H9 (cell line): ENCODE results near the gene NAB2. TPM values are rescaled to one million over a fixed set of nuclear protein-coding genes. Genes with fewer than 3 reads are reported as not detected.

ENCODE experiments used
- DNase-seq: peaks from one replicate; pipeline ENCODE4 v3.0.0-alpha.2; 2017
- H2AFZ ChIP-seq: one replicate; pipeline ENCODE4 v1.6.1; 2013; ENCODE audit warnings: mild to moderate bottlenecking, low read length, control low read depth, moderate library complexity
- H2AK5ac ChIP-seq: 2 replicates; pipeline ENCODE4 v1.6.1; 2013; ENCODE audit warnings: low read length, control low read depth, mixed read lengths; ENCODE audit not compliant: insufficient read length
- H2BK120ac ChIP-seq: one replicate; pipeline ENCODE4 v1.6.1; 2013; ENCODE audit warnings: low read depth, mild to moderate bottlenecking, low read length, control low read depth, inconsistent platforms; ENCODE audit not compliant: poor library complexity, severe bottlenecking
- H2BK12ac ChIP-seq: 2 replicates; pipeline ENCODE4 v1.6.1; 2013; ENCODE audit warnings: low read length, control low read depth, mixed read lengths, low read depth; ENCODE audit not compliant: insufficient read length
- H2BK15ac ChIP-seq: 2 replicates; pipeline ENCODE4 v1.6.1; 2013; ENCODE audit warnings: low read depth, low read length, control low read depth
- H2BK20ac ChIP-seq: one replicate; pipeline ENCODE4 v1.6.1; 2013; ENCODE audit warnings: low read depth, mild to moderate bottlenecking, low read length, control low read depth, inconsistent platforms; ENCODE audit not compliant: poor library complexity, severe bottlenecking
- H2BK5ac ChIP-seq: 2 replicates; pipeline ENCODE4 v1.6.1; 2013; ENCODE audit warnings: low read length, control low read depth, mixed read lengths; ENCODE audit not compliant: insufficient read length
- H3K14ac ChIP-seq: 2 replicates; pipeline ENCODE4 v1.6.1; 2013; ENCODE audit warnings: low read length, control low read depth; ENCODE audit not compliant: insufficient read depth
- H3K18ac ChIP-seq: 2 replicates; pipeline ENCODE4 v1.6.1; 2013; ENCODE audit warnings: low read depth, mild to moderate bottlenecking, mixed read lengths, low read length, control low read depth; ENCODE audit not compliant: insufficient read length
- H3K23ac ChIP-seq: 2 replicates; pipeline ENCODE4 v1.6.1; 2013; ENCODE audit warnings: low read length, control low read depth, mixed read lengths, low read depth; ENCODE audit not compliant: insufficient read length
- H3K23me2 ChIP-seq: 2 replicates; pipeline ENCODE4 v1.6.1; 2013; ENCODE audit warnings: low read depth, mild to moderate bottlenecking, mixed read lengths, low read length, control low read depth; ENCODE audit not compliant: insufficient read length, poor library complexity, severe bottlenecking
- H3K27ac ChIP-seq: 2 replicates; pipeline ENCODE4 v1.5.1; 2013; ENCODE audit warnings: low read length, control low read depth, mixed read lengths, low read depth; ENCODE audit not compliant: insufficient read length
- H3K27me3 ChIP-seq: 2 replicates; pipeline ENCODE4 v1.6.1; 2013; ENCODE audit warnings: low read length, control low read depth, inconsistent platforms; ENCODE audit not compliant: insufficient read depth
- H3K4ac ChIP-seq: 2 replicates; pipeline ENCODE4 v1.6.1; 2013; ENCODE audit warnings: low read depth, mild to moderate bottlenecking, control low read depth, inconsistent platforms, low read length, moderate library complexity
- H3K4me1 ChIP-seq: 2 replicates; pipeline ENCODE4 v1.6.1; 2013; ENCODE audit warnings: low read length, control low read depth, inconsistent platforms; ENCODE audit not compliant: insufficient read depth
- H3K4me2 ChIP-seq: 2 replicates; pipeline ENCODE4 v1.6.1; 2013; ENCODE audit warnings: low read length, control low read depth, mixed read lengths; ENCODE audit not compliant: insufficient read length, insufficient read depth
- H3K56ac ChIP-seq: 2 replicates; pipeline ENCODE4 v1.6.1; 2013; ENCODE audit warnings: low read depth, mild to moderate bottlenecking, mixed read lengths, low read length, control low read depth; ENCODE audit not compliant: insufficient read length
- H3K79me1 ChIP-seq: 2 replicates; pipeline ENCODE4 v1.6.1; 2013; ENCODE audit warnings: low read depth, mild to moderate bottlenecking, moderate library complexity, low read length, control low read depth, inconsistent platforms; ENCODE audit not compliant: insufficient read depth, poor library complexity, severe bottlenecking
- H3K79me2 ChIP-seq: 2 replicates; pipeline ENCODE4 v1.6.1; 2013; ENCODE audit warnings: low read length, control low read depth, inconsistent platforms; ENCODE audit not compliant: insufficient read depth
- H3K9ac ChIP-seq: 2 replicates; pipeline ENCODE4 v1.6.1; 2013; ENCODE audit warnings: low read length, control low read depth, mixed read lengths; ENCODE audit not compliant: insufficient read length; ENCODE audit errors: extremely low read depth
- H3K9me3 ChIP-seq: one replicate; pipeline ENCODE4 v1.6.1; 2013; ENCODE audit warnings: low read depth, low read length, inconsistent platforms; ENCODE audit not compliant: control insufficient read depth
- H3T11ph ChIP-seq: one replicate; pipeline ENCODE4 v1.6.1; 2013; ENCODE audit warnings: mild to moderate bottlenecking, low read length, control low read depth, inconsistent platforms
- H4K20me1 ChIP-seq: one replicate; pipeline ENCODE4 v1.6.1; 2013; ENCODE audit not compliant: control insufficient read depth, insufficient read length, insufficient read depth
- H4K5ac ChIP-seq: 2 replicates; pipeline ENCODE4 v1.6.1; 2013; ENCODE audit warnings: low read depth, mild to moderate bottlenecking, mixed read lengths, low read length, control low read depth; ENCODE audit not compliant: insufficient read length
- H4K8ac ChIP-seq: replicated peaks from 2 replicates; pipeline ENCODE4 v1.6.1; 2013; ENCODE audit warnings: low read length, control low read depth, mixed read lengths, low read depth; ENCODE audit not compliant: insufficient read length
- H4K91ac ChIP-seq: 2 replicates; pipeline ENCODE4 v1.6.1; 2013; ENCODE audit warnings: low read depth, mild to moderate bottlenecking, moderate library complexity, mixed read lengths, low read length, control low read depth; ENCODE audit not compliant: insufficient read length
- H3K27ac Mint-ChIP-seq, 3 experiments: 2 replicates in 2 of 3; 3 replicates in 1 of 3; pipeline ENCODE4 v1.8.0; 2020 to 2021; ENCODE audit warnings: mixed read lengths in 3 of 3, mild to moderate bottlenecking in 1 of 3, moderate library complexity in 1 of 3
- H3K27me3 Mint-ChIP-seq: 2 replicates; pipeline ENCODE4 v1.8.0; 2021; ENCODE audit warnings: low read depth, mild to moderate bottlenecking, moderate library complexity, mixed read lengths
- H3K36me3 Mint-ChIP-seq, 3 experiments: 2 replicates in 2 of 3; 3 replicates in 1 of 3; pipeline ENCODE4 v1.8.0; 2020 to 2021; ENCODE audit warnings: low read depth in 3 of 3, mixed read lengths in 3 of 3; ENCODE audit not compliant: insufficient read depth in 1 of 3
- H3K4me1 Mint-ChIP-seq, 2 experiments: 2 replicates each; pipeline ENCODE4 v1.8.0; 2020; ENCODE audit warnings: mixed read lengths in 2 of 2
- H3K4me3 Mint-ChIP-seq, 2 experiments: 2 replicates in 1 of 2; 3 replicates in 1 of 2; pipeline ENCODE4 v1.8.0; 2020 to 2021; ENCODE audit warnings: mild to moderate bottlenecking in 2 of 2, mixed read lengths in 2 of 2, moderate library complexity in 1 of 2
- H3K9me3 Mint-ChIP-seq, 2 experiments: 2 replicates in 1 of 2; 3 replicates in 1 of 2; pipeline ENCODE4 v1.8.0; 2020; ENCODE audit warnings: mild to moderate bottlenecking in 2 of 2, mixed read lengths in 2 of 2, moderate library complexity in 1 of 2
- WGBS: extraction: QIAGEN DNeasy Blood & Tissue Kit; methylation state at CpG from one replicate; pipeline ENCODE4 v1.1.7; 2013; ENCODE audit warnings: missing lambda C conversion rate, low lambda C conversion rate, mixed read lengths; ENCODE audit not compliant: insufficient read length; ENCODE audit errors: extremely low coverage; 5-methylcytosine and 5-hydroxymethylcytosine counted together
- total RNA-seq: library from RNA; stranded (reverse); gene quantifications from 2 replicates; pipeline ENCODE4 v1.2.1, GENCODE V29; 2021
- TF ChIP-seq, protein P1 (sequence below): fragments of 200-600 bp; sonication (generic); conservative IDR thresholded peaks from 3 replicates; pipeline ENCODE4 v1.8.0; 2021; ENCODE audit warnings: antibody characterized with exemption, mild to moderate bottlenecking

Gene NAB2
- total RNA-seq, 1 experiment from 2014 or later, result 67.8 TPM

- no peak overlapping the region for H2BK12ac ChIP-seq
- no peak overlapping the region for H3K4me2 ChIP-seq
- H3K27me3 ChIP-seq, result no peaks in the 10 kb centered on the region
- no peak overlapping the region for H2BK120ac ChIP-seq
- H4K5ac ChIP-seq, result no peak overlapping the region
- Mint-ChIP-seq H3K27ac (no peak overlapping the region), H3K27me3 (no peaks in the 10 kb centered on the region), H3K36me3 (peaks cover 2 to 58% (median 42%) of the 10 kb centered on the region in 3 experiments), H3K4me1 (peaks cover 0 to 10% of the 10 kb centered on the region in 2 experiments; a peak in 3 of 4 replicates), H3K4me3 (no peak overlapping the region), H3K9me3 (no peaks in the 10 kb centered on the region)
- no peak overlapping the region for H4K91ac ChIP-seq
- WGBS, result no CpG with 5 or more reads among the region's 7 CpGs
- no peak overlapping the region for H3K27ac ChIP-seq
- no peak overlapping the region for H3K18ac ChIP-seq
- no peak for DNase-seq
- H3K14ac ChIP-seq, result no peak overlapping the region
- H3K9ac ChIP-seq, result no peak overlapping the region
- no peaks in the 10 kb centered on the region for H3K4me1 ChIP-seq
- no peaks in the 10 kb centered on the region for H3K9me3 ChIP-seq
- no peak overlapping the region for H2BK20ac ChIP-seq
- H3K56ac ChIP-seq, result no peak overlapping the region
- H3K23me2 ChIP-seq, result no peaks in the 10 kb centered on the region
- H3T11ph ChIP-seq, result no peak overlapping the region
- no peak overlapping the region for H2AFZ ChIP-seq
- H4K8ac ChIP-seq, result no peak overlapping the region
- H3K79me1 ChIP-seq, result no peaks in the 10 kb centered on the region
- no peak overlapping the region for H3K4ac ChIP-seq
- no peak overlapping the region for H2BK15ac ChIP-seq
- H2BK5ac ChIP-seq, result no peak overlapping the region
- H2AK5ac ChIP-seq, result no peak overlapping the region
- H3K79me2 ChIP-seq, result no peaks in the 10 kb centered on the region
- no peaks in the 10 kb centered on the region for H4K20me1 ChIP-seq
- no peak overlapping the region for H3K23ac ChIP-seq
- TF ChIP-seq, protein P1, sequence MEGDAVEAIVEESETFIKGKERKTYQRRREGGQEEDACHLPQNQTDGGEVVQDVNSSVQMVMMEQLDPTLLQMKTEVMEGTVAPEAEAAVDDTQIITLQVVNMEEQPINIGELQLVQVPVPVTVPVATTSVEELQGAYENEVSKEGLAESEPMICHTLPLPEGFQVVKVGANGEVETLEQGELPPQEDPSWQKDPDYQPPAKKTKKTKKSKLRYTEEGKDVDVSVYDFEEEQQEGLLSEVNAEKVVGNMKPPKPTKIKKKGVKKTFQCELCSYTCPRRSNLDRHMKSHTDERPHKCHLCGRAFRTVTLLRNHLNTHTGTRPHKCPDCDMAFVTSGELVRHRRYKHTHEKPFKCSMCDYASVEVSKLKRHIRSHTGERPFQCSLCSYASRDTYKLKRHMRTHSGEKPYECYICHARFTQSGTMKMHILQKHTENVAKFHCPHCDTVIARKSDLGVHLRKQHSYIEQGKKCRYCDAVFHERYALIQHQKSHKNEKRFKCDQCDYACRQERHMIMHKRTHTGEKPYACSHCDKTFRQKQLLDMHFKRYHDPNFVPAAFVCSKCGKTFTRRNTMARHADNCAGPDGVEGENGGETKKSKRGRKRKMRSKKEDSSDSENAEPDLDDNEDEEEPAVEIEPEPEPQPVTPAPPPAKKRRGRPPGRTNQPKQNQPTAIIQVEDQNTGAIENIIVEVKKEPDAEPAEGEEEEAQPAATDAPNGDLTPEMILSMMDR, result no peak
Measured at GRCh38 chr12:57103856-57104255, 14.9 kb downstream of the NAB2 start.
